Ishikawa (cell line): ENCODE results near the gene KIF22.

Experiments used
- CEBPB ChIP-seq: IDR thresholded peaks from 2 replicates; pipeline ENCODE4 v1.6.1; 2012
- CREB1 ChIP-seq: IDR thresholded peaks from 2 replicates; pipeline ENCODE4 v1.6.1; 2012; ENCODE audit warnings: low read depth
- EGR1 ChIP-seq: IDR thresholded peaks from 2 replicates; pipeline ENCODE4 v1.6.1; 2012
- EP300 ChIP-seq: IDR thresholded peaks from 2 replicates; pipeline ENCODE4 v1.6.1; 2012; ENCODE audit warnings: borderline replicate concordance
- FOXM1 ChIP-seq: IDR thresholded peaks from 2 replicates; pipeline ENCODE4 v1.6.1; 2012; ENCODE audit warnings: low read depth, borderline replicate concordance
- NFIC ChIP-seq: IDR thresholded peaks from 2 replicates; pipeline ENCODE4 v1.6.1; 2012
- RAD21 ChIP-seq: IDR thresholded peaks from 2 replicates; pipeline ENCODE4 v1.6.1; 2012; ENCODE audit warnings: low read depth
- TAF1 ChIP-seq: IDR thresholded peaks from 2 replicates; pipeline ENCODE4 v1.6.1; 2012; ENCODE audit warnings: low read depth, mild to moderate bottlenecking
- TCF12 ChIP-seq: IDR thresholded peaks from 2 replicates; pipeline ENCODE4 v1.6.1; 2012; ENCODE audit warnings: low read depth
- TEAD4 ChIP-seq: IDR thresholded peaks from 2 replicates; pipeline ENCODE4 v1.6.1; 2012
- YY1 ChIP-seq: IDR thresholded peaks from 2 replicates; pipeline ENCODE4 v1.6.1; 2012; ENCODE audit warnings: low read depth
- TF ChIP-seq, protein P1 (sequence below): IDR thresholded peaks from 2 replicates; pipeline ENCODE4 v1.6.1; 2012; ENCODE audit warnings: low read depth, mild to moderate bottlenecking
- TF ChIP-seq, protein P2 (sequence below): IDR thresholded peaks from 2 replicates; pipeline ENCODE4 v1.6.1; 2012
- TF ChIP-seq, protein P3 (sequence below): IDR thresholded peaks from 2 replicates; pipeline ENCODE4 v1.6.1; 2012

DNA sequence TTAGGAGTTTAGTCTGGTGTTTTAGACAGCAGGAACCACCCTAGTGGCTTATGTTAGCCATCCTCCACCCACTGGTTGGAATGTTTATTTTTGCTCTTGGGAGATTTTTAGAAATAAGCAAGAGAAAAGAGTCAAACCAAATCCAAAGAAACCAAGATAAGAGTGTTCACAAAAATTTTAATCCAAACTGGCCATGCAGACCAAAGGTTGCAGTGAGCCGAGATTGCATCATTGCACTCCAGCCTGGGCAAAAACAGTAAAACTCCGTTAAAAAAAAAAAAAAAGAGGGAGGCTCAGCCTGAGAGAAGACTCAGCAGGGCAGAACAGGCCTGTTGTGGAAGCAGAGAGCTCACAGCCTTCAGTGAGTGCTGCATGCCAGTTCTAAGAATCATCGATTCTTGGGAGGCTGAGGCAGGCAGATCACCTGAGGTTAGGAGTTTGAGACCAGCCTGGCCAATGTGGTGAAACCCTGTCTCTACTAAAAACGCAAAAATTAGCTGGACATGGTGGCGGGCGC, 32.5 kb upstream of the KIF22 start:
- TF ChIP-seq CEBPB (peak; percentile 76), EP300 (no peak), EGR1 (no peak), RAD21 (no peak), CREB1 (no peak), TEAD4 (no peak), FOXM1 (no peak), TAF1 (no peak), TCF12 (no peak), YY1 (no peak), NFIC (no peak)
- TF ChIP-seq, protein P1, sequence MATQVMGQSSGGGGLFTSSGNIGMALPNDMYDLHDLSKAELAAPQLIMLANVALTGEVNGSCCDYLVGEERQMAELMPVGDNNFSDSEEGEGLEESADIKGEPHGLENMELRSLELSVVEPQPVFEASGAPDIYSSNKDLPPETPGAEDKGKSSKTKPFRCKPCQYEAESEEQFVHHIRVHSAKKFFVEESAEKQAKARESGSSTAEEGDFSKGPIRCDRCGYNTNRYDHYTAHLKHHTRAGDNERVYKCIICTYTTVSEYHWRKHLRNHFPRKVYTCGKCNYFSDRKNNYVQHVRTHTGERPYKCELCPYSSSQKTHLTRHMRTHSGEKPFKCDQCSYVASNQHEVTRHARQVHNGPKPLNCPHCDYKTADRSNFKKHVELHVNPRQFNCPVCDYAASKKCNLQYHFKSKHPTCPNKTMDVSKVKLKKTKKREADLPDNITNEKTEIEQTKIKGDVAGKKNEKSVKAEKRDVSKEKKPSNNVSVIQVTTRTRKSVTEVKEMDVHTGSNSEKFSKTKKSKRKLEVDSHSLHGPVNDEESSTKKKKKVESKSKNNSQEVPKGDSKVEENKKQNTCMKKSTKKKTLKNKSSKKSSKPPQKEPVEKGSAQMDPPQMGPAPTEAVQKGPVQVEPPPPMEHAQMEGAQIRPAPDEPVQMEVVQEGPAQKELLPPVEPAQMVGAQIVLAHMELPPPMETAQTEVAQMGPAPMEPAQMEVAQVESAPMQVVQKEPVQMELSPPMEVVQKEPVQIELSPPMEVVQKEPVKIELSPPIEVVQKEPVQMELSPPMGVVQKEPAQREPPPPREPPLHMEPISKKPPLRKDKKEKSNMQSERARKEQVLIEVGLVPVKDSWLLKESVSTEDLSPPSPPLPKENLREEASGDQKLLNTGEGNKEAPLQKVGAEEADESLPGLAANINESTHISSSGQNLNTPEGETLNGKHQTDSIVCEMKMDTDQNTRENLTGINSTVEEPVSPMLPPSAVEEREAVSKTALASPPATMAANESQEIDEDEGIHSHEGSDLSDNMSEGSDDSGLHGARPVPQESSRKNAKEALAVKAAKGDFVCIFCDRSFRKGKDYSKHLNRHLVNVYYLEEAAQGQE = no peak
- TF ChIP-seq, protein P2, sequence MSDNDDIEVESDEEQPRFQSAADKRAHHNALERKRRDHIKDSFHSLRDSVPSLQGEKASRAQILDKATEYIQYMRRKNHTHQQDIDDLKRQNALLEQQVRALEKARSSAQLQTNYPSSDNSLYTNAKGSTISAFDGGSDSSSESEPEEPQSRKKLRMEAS = no peak
- TF ChIP-seq, protein P3, sequence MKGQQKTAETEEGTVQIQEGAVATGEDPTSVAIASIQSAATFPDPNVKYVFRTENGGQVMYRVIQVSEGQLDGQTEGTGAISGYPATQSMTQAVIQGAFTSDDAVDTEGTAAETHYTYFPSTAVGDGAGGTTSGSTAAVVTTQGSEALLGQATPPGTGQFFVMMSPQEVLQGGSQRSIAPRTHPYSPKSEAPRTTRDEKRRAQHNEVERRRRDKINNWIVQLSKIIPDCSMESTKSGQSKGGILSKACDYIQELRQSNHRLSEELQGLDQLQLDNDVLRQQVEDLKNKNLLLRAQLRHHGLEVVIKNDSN = no peak
